K562 (cell line): ENCODE results near the gene ACO2.

Source experiments
- BRD4 ChIP-seq: fragments of 200-600 bp; sonication (generic); IDR thresholded peaks from 2 replicates; pipeline ENCODE4 v1.6.1; 2017; ENCODE audit warnings: inconsistent platforms
- GTF2A2 ChIP-seq: IDR thresholded peaks from 2 replicates; pipeline ENCODE4 v1.6.1; 2016; ENCODE audit warnings: mild to moderate bottlenecking, missing genetic modification characterization, missing compliant biosample characterization
- JUN ChIP-seq, 2 experiments: sonication (generic) in 1 of 2; formaldehyde crosslinking in 1 of 2; IDR thresholded peaks; 2 replicates each; pipeline versions ENCODE4 v1.6.1 to v1.8.0; 2012 to 2022; ENCODE audit warnings: borderline replicate concordance in 2 of 2, mild to moderate bottlenecking in 2 of 2, improper control_type of control experiment in 1 of 2, low read depth in 1 of 2, low read length in 1 of 2, missing genetic modification reagents in 1 of 2
- SREBF2 ChIP-seq: sonication (generic); formaldehyde crosslinking; IDR thresholded peaks from 2 replicates; pipeline ENCODE4 v1.4.0; 2020; ENCODE audit warnings: mild to moderate bottlenecking, missing genetic modification reagents
- ZFX ChIP-seq: sonication (generic); formaldehyde crosslinking; IDR thresholded peaks from 2 replicates; pipeline ENCODE4 v1.8.0; 2022; ENCODE audit warnings: mild to moderate bottlenecking, missing genetic modification reagents, moderate library complexity
- ZNF263 ChIP-seq: sonication (generic); formaldehyde crosslinking; IDR thresholded peaks from 2 replicates; pipeline ENCODE4 v1.8.0; 2022; ENCODE audit warnings: mild to moderate bottlenecking, missing genetic modification reagents, borderline replicate concordance
- ZNF785 ChIP-seq: fragments of 250-450 bp; sonication (Bioruptor Pico); IDR thresholded peaks from 2 replicates; pipeline ENCODE4 v1.4.0; 2020; ENCODE audit warnings: mild to moderate bottlenecking
- TF ChIP-seq, protein P1 (sequence below), 2 experiments: fragments of 450-650 bp in 1 of 2; sonication (generic) in 1 of 2; formaldehyde crosslinking; conservative IDR thresholded peaks; 2 replicates each; pipeline versions ENCODE4 v1.4.0 to v1.8.1; 2020 to 2022; ENCODE audit warnings: mild to moderate bottlenecking in 1 of 2, missing genetic modification reagents in 1 of 2
- TF ChIP-seq, protein P2 (sequence below), 3 experiments: IDR thresholded peaks in 2 of 3; conservative IDR thresholded peaks in 1 of 3; 2 replicates each; pipeline ENCODE4 v1.5.1; 2011 to 2012; ENCODE audit warnings: low read length in 3 of 3, mild to moderate bottlenecking in 3 of 3, control low read depth in 2 of 3, improper control_type of control experiment in 1 of 3, inconsistent platforms in 1 of 3, low read depth in 1 of 3, mixed read lengths in 1 of 3, moderate library complexity in 1 of 3; ENCODE audit not compliant: insufficient read depth in 2 of 3

DNA sequence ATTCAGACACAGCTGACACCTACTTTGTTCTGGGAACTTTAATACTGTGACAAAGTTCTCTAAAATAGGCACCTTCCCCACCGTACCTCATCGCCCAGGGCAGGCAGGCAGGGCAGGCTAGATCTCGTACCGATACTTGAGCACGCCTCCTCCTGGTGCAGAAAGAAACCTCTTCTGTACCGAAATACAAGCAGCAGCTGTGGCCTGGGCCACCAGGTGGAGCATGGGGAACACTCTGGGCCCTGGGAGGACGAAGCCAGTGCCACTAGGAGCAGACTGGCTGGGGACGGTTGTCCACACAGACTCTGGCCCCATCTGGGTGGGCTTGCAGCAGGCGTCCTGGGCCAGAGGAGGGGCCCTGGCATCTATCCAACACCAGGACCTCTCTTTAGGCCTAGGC is 108.0 kb downstream of the ACO2 start:
- TF ChIP-seq ZFX (CRISPR knock-in tag) (peak; percentile 20; the same call in 1 of the 2 replicates), JUN (IDR thresholded peaks at IDR 0.05; ENCODE audit: borderline replicate concordance, low read depth, low read length) (no peak), JUN (CRISPR knock-in tag; IDR thresholded peaks at IDR 0.05; ENCODE audit: borderline replicate concordance) (no peak), BRD4 (no peak), ZNF263 (CRISPR knock-in tag) (peak; percentile 86), SREBF2 (CRISPR knock-in tag) (no peak), GTF2A2 (tag) (no peak), ZNF785 (no peak)
- TF ChIP-seq, protein P1, sequence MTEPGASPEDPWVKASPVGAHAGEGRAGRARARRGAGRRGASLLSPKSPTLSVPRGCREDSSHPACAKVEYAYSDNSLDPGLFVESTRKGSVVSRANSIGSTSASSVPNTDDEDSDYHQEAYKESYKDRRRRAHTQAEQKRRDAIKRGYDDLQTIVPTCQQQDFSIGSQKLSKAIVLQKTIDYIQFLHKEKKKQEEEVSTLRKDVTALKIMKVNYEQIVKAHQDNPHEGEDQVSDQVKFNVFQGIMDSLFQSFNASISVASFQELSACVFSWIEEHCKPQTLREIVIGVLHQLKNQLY (CRISPR knock-in tag; conservative IDR thresholded peaks at IDR 0.05): no peak
- TF ChIP-seq, protein P2, sequence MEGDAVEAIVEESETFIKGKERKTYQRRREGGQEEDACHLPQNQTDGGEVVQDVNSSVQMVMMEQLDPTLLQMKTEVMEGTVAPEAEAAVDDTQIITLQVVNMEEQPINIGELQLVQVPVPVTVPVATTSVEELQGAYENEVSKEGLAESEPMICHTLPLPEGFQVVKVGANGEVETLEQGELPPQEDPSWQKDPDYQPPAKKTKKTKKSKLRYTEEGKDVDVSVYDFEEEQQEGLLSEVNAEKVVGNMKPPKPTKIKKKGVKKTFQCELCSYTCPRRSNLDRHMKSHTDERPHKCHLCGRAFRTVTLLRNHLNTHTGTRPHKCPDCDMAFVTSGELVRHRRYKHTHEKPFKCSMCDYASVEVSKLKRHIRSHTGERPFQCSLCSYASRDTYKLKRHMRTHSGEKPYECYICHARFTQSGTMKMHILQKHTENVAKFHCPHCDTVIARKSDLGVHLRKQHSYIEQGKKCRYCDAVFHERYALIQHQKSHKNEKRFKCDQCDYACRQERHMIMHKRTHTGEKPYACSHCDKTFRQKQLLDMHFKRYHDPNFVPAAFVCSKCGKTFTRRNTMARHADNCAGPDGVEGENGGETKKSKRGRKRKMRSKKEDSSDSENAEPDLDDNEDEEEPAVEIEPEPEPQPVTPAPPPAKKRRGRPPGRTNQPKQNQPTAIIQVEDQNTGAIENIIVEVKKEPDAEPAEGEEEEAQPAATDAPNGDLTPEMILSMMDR (IDR thresholded peaks at IDR 0.05 in 2 of 3, conservative IDR thresholded peaks at IDR 0.05 in 1 of 3; ENCODE audit: insufficient read depth in 2 of 3, low read depth in 1 of 3, low read length in 3 of 3): peak; percentile 89 to 99 (median 99)
